SK-MEL-5 (cell line): ENCODE measurements around the gene SLC27A1. TPM values are rescaled to one million over a fixed set of nuclear protein-coding genes. Genes with fewer than 3 reads are reported as not detected.

ENCODE experiments used
- DNase-seq: peaks from one replicate; pipeline ENCODE4 v3.0.0-alpha.2; 2016; ENCODE audit warnings: low read depth, low spot score
- in situ Hi-C: cut with HindIII; loops from 2 replicates; pipeline ENCODE4 v1.10.0; 2016; ENCODE audit warnings: low sequenced_read_pairs, high pct_unique_total_duplicates, low pct_unique_long_range_greater_than_20kb
- polyA plus RNA-seq, 2 experiments: library from polyadenylated mRNA; depleted of rRNA; stranded (reverse); fragments of >200 nt; gene quantifications; 2 replicates each; pipeline ENCODE4 v1.2.3, GENCODE V29; 2015
- total RNA-seq: library from RNA; depleted of rRNA; stranded (reverse); fragments of >200 nt; shearing (Covaris generic); gene quantifications from 2 replicates; pipeline ENCODE4 v1.2.3, GENCODE V29; 2014; rRNA removed

The SLC27A1 gene
- 12.2 and 16.6 TPM in 2 replicates for total RNA-seq
- polyA plus RNA-seq (2015; cell fraction: cytosol; rRNA removed) = 41.7 and 47.9 TPM in 2 replicates
- 67.5 and 68.9 TPM in 2 replicates for polyA plus RNA-seq (2015; cell fraction: nucleus; rRNA removed)

DNA sequence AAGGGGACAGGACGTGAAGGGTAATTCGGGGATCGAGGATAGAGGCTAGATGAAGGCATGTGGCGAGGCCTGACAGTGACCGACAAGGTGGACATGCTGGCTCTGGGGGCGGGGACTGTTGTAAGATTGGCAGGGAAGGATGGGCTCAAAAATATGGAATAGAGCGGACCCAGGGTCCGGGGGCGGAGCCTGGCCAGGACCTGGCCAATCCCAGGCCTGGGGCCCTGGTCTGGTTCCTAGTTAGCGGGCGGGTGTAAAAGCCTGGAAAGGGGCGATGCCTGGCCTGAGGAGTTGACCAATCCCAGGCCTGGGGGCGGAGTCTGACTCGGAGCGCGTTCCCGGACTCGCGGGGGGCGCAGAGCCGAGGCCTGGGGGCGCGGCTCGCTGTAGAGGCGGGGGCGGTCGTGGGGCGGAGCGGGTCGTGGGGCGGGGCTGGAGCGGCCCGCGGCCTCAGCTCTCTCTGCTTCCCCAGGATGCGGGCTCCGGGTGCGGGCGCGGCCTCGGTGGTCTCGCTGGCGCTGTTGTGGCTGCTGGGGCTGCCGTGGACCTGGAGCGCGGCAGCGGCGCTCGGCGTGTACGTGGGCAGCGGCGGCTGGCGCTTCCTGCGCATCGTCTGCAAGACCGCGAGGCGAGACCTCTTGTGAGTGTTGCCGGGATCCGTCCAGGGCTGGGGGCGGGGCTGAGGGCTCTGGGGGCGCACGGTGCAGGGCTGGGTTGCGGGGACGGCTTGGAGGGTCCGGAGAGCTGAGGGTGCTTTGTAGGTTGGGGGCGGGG, at the start of gene SLC27A1:
Gene SLC27A1, plus strand, starts transcription at position 457 of the 774 bp plus-strand sequence. Its CDS starts 17 bp downstream, at position 474.
- in situ Hi-C loops = no loop called here
- DNase-seq = peak; percentile 98

DNA sequence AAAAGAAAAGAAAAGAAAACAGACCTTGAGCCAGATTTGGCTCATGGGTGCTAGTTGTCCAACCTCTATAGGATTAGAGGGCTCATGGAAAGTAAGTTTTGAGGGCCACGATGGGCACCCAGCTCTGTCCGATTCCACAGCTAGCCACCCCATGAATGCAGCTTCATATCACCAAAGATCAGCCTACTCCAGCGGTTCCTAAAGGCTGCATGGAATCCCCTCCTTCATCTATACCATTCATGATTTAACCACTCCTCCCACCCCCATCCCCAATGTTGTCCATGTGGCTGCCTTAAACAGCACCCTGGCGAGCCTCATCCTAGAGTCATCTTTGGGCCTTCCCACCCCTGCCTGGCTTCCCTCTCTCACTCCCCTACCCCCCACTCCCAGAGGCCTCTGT, 48.4 kb upstream of the SLC27A1 start:
- in situ Hi-C loops = no loop called here

DNA sequence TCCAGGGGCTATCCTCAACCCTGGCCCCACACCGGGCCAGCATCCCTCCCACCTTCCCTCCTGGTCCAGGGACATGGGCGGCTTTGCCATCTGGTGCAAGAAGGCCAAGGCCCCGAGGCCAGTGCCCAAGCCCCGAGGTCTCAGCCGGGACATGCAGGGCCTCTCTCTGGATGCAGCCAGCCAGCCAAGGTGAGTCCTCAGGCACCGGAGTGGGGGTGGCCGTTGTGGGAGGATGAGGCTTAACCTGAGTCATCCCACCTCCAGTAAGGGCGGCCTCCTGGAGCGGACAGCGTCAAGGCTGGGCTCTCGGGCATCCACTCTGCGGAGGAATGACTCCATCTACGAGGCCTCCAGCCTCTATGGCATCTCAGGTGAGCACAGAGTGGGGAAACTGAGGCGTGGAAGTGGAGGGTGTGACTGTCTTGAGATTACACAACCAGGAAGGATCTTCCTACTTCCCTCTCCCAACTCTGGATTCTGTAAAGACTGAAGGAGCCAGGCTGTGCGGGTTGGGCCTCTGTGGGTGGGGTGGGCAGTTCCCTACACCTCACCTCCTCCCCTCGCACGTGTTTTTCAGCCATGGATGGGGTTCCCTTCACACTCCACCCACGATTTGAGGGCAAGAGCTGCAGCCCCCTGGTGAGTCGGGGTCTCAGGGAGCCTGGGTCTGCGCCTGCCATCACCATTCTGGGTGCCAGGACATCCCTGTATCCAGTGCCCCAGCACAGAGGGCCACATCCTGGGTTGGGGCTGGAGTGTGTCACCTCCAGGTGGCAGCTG, 46.7 kb upstream of the SLC27A1 start:
- in situ Hi-C loops = no loop called here
- DNase-seq = no peak

More for the DNA sequence above, 48.4 kb upstream of the SLC27A1 start:
- no peak for DNase-seq

DNA sequence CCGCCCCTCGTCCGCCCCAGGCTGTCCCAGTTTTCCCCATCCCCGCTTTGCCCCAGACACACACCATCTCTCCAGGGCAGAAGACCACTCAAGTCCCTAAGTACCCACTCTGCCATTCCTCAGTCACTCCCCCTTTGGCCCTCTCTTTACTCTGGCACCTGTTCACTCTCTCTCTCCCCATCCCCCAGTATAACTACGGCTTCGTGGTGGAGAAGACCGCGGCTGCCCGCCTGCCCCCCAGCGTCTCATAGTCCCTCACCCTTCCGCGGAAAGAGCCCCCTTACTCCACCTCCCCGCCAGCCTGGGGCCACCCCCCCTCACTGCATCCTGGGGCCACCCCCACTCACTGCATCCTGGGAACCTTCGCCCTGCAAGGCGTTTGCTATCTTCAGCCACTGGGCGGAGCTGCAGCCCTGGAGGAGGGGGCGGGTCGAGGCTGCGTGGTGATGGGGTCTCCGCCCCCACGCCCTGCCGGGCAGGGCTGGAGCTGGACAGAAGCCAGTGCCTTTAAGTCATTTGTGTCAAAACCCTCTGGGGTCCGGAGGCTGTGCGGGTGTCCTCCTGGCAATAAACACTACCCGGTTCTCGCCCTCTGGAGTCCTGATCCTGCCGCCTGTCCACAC, 45.5 kb upstream of the SLC27A1 start:
- DNase-seq = peak; percentile 65
- in situ Hi-C loops = no loop called here

DNA sequence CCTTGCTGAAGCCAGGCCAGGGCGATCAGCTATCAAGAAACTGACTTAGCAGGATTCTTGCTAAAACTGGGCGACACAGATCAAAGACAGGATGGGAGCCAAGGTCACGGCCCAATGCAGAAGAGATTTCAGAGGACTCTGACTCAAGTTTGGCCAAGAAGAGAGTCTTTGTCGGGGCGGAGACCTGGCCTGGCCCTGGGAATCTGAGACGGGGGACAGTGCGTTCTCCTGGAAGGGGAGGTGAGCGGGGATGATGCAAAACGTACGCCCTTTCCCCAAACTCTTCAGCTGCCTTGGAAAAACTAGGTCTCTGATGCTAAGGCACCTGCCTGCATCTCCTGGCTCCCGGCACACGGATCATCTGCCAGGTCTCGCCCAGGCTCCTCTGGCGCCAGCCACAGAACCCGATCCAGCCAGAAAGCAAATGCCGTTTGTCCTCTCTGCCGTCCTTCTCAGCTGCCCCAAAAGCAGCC, 40.6 kb upstream of the SLC27A1 start:
- in situ Hi-C loops = no loop called here
- DNase-seq = no peak

DNA sequence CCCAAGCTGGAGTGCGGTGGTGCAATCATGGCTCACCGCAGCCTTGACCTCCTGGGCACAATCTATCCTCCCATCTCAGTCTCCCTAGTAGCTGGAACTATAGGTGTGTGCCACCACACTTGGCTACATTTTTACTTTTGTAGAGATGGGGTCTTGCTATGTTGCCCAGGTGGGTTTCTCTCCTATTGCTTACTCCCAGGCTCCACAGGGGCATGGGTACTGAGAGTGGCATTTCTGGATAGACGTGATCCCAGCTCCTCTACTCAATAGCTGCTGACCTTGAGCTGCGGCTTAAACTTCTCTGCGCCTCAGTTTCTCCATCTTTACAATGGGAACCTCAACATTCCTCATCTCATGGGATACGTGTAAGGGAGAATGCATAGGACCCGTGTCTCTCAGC, 38.9 kb upstream of the SLC27A1 start:
- DNase-seq = no peak
- in situ Hi-C loops = no loop called here

DNA sequence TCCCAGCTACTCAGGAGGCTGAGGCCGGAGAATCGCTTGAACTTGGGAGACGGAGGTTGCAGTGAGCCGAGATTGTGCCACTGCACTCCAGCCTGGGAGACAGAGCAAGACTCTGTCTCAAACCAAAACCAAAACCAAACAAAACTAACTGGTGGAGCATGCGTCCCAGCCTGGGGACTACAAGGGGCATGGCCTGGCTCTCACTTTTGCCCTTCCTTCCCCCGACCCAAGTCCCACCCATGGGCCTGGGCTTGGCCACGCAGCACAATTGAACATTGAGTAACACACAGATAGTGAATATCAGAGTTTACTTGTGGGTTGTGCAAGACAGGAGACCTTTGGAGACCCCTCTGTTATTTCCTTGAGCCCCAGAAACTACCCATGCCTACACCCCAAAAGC, 35.1 kb upstream of the SLC27A1 start:
- in situ Hi-C loops = no loop called here
- DNase-seq = no peak

DNA sequence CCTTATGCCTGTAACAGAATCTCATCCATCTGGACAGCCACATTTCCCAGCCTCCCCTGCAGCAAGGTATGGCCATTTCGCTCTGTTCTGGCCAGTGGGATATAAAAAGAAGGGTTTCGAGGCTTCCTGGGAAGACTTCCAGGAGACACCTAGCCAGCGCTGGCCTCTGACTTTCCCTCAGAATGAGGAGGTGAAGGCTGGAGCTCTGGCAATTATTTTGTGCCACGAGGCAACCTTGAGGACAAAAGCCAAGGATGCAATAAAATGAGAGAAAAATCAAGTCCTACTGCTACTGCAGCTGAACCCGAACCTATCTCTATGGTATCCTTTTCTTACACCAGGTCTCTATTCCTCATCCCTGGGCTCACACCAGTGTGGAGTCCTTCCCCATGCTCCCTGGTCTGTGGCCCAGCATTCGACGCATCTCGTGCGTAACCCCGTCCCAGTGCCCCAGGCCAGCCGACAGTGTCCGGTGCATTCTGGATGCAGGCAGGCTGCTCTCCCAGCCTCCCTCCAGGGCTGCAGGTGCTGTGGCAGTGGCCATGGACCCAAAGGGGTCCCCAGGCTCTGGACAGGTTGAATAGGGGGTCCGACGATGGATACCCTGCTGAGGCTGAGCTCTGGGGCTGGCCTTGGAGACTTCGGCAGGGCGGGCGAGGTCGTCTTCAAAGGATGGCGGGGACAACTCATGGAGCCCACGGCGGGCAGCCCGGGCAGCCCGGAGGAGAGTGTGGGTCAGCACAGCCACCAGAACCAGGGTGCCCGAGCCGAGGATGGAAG, 34.0 kb upstream of the SLC27A1 start:
- in situ Hi-C loops = no loop called here
- DNase-seq = no peak

DNA sequence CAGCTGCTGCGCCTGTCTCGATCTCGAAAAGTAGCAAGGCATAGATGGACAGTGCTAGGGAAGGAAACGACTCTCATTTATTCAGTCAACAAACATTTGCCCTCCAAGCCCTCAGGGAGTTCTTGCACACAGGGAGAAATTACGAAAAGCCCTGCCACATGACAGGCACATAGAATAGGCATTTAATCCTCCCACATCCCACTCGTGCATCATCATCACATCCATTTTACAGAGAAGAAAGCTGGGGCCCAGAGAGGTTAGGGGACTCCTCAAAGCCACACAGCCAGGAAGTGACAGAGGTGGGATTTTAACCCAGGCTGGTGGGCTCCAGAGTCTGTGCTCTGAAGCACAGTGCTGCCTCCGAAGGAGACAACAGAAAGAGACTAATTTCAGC, 33.5 kb upstream of the SLC27A1 start:
- peak; percentile 9 for DNase-seq
- in situ Hi-C loops = no loop called here

DNA sequence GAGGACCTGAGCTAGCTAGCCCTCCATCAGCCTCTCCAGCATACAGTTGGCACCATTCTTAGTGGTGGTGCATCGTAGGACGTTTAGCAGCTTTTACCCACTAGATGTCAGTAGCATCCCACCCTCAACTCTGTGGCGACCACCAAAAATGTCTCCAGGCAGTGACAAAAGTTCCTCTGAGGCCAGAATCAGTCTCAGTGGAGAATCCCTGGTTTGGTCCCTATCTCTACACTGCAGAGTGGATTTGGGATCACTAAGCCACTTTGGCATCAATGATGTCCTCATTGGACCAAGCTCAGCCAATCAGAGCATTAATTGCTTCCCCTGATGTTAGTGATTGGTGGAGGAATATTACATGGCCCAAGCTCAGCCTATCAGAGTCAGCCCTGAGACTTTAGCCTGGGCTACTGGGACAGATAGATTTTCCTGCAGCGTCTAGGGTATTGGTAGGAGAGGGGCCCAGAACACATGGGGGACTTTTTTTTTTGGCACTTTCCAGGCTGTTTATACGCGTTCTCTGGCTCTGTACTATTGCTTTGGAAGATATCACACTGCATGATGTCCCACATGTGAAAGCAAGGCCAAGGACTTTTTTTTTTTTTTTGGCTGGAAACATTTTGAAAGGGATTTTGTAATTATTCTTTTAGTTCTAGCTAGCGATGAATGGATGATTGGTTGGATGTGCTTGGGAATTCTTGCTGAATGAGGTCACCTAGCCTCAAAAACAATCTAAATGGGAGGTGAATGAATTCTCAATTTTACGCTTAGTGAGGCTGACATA, 28.9 kb upstream of the SLC27A1 start:
- peak; percentile 52 for DNase-seq
- in situ Hi-C loops = no loop called here

DNA sequence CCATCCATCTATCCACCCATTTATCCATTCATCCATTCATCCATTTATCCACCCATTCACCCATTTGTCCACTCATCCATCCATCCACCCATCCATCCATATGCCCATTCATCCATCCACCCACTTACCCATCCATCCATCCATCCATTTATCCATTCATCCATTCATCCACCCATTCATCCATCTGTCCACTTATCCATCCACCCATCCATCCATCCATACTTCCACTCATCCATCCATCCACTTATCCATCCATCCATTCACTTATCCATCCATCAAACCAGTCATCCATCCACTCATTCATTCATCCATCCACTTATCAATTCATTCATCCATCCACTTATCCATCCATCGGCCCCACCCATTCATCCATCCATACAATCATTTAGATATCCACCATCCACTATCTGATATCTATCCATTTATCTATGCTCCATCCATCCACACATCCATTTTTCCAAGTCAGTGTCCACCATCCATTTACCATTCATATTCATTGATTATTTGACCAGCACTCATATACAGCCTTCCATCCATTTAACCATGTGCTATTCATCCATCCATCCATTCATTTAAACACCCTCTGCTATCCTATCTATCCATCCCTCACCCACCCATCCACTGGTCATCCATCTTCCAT, 24.7 kb upstream of the SLC27A1 start:
- DNase-seq = no peak
- in situ Hi-C loops = no loop called here

DNA sequence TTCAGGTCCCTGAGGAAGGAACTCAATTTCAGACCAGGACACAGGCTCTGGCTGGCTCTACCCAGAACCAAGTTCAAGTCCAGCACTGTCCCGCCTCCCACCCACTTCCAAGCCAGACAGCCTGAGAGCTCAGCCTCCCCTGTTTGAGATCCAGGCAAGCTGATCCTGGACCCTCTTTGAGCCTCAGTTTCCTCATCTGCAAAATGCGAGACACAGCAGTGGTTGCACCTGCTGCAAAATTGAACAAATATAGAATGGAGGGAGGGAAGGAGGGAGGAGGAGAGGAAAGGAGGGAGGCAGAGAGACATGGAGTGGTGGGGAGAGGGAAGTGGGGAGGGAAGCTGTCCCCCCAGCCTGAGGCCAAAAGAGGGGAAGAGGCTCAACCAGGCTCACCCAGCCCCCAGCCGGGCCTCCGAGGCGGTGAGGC, 22.6 kb upstream of the SLC27A1 start:
- DNase-seq = no peak
- in situ Hi-C loops = no loop called here

DNA sequence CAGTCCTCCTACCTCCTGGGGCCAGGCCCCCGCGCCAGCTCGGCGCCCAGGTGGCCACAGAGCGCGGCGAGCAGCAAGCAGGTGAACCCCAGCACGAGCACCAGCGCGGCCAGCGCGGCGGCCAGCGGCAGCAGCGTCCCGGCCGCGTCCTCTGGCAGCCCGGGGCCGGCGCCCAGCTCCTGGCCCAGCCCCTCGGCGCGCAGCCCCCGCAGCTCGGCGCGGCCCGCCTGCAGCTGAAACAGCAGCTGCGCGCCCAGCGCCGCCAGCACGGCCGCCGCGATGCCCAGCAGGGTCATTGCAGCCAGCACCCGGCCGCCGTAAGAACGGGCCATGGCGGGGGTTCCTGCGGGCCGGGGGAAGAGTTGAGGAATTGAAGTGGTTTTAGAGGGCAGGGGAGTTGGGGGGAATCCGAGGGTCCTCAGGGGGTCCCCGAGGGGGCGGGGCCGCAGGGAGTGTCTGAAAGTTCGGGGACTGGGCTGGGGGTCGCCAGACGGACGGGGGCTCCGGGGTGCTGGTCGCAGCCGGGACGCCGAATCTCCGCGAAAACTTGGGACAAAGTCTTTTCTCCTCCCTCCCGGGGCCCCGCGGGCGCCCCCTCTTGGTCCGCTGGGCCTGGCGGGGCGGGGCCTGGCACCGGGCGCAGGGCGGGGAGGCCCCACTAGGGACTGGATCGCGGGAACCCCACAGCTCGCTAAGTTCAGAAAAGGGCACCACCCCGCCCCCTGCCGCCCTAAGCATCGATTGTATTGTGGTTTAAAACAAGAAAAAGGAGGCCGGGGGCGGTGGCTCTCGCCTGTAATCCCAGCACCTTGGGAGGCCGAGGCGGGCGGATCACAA, 22.0 kb upstream of the SLC27A1 start, which contains the start of gene TMEM221:
Gene TMEM221, minus strand, starts transcription at position 538 of the 837 bp plus-strand sequence. Its CDS starts 206 bp downstream, at position 332.
- peak; percentile 29 for DNase-seq
- in situ Hi-C loops = no loop called here

DNA sequence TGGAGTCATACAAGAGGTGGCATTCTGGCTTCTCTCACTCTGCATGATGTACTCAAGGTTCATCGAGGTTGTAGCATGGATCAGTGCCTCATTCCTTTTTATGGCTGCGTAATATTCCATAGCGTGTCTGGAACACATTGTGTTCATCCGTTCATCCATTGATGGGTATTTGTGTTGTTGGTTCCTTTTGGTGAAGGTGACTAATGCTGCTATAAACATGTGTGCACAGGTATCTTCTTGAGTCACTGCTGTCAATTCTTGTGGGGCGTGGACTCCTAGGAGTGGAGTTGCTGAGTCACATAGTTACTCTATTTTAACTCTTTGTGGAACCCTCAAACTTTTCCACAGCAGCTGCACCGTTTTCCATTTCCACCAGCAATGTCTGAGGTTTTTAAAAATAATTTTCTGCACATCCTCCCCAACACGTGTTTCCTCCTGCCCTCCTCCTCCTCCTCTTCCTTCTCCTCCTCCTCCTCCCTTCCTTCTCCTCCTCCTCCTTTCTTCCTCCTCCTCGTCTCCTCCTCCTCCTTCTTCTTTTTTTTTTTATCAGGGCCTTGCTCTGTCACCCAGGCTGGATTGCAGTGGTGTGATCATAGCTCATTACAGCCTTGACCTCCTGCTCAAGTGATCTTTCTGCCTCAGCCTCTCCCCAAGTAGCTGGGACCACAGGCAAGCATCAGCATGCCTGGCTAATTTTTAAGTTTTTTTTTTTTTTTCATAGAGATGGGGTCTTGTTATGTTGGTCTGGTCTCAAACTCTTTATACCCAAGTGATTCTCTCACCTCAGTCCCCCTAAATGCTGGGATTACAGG, 19.9 kb upstream of the SLC27A1 start:
- DNase-seq = no peak
- in situ Hi-C loops = no loop called here

DNA sequence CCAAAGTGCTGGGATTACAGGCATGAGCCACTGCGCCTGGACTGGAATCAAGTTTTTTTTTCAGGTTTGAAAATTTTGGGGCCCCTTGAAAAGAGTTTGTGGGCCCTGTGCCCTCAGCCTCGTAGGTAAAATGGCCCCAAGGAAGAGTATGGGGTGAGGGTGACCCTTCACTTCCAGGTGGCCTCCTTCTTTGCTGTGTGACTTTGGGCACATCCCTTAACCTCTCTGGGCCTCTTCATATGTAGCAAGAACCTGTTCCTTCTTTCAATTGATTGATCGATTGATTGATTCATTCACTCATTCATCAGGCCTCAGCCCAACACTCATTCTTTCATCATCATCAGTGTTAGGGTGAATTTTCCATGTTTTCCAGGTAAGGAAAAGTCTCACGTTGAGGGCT, 18.5 kb upstream of the SLC27A1 start:
- in situ Hi-C loops = no loop called here
- DNase-seq = no peak
